Lung (tissue), 12 donors: ENCODE results near the gene SPRR4. TPM values are rescaled to one million over a fixed set of nuclear protein-coding genes. Genes with fewer than 3 reads are reported as not detected.

Experiments
- ATAC-seq: fragments of 200-7000 bp; cut with Tn5 transposase; one replicate; pipeline ENCODE4 v1.9.1; 2020; ENCODE audit warnings: moderate number of reproducible peaks; ENCODE audit not compliant: insufficient read depth, low FRiP score
- DNase-seq, 3 donors: peaks; one replicate each; pipeline ENCODE4 v3.0.0-alpha.2; 2013 to 2017
- H3K27ac ChIP-seq, 2 donors: one replicate each; pipeline ENCODE4 v1.5.1; 2013; ENCODE audit warnings: mild to moderate bottlenecking in 2 of 2, moderate library complexity in 2 of 2, control low read depth in 1 of 2, inconsistent platforms in 1 of 2, low read depth in 1 of 2, low read length in 1 of 2
- H3K27me3 ChIP-seq, 3 donors: one replicate each; pipeline ENCODE4 v1.5.1; 2013; ENCODE audit warnings: low read length in 2 of 3; ENCODE audit not compliant: control insufficient read depth in 3 of 3, insufficient read depth in 3 of 3
- H3K36me3 ChIP-seq, 4 donors: one replicate each; pipeline ENCODE4 v1.5.1; 2013; ENCODE audit warnings: low read length in 4 of 4, mild to moderate bottlenecking in 1 of 4, moderate library complexity in 1 of 4; ENCODE audit not compliant: control insufficient read depth in 4 of 4, insufficient read depth in 4 of 4
- H3K4me1 ChIP-seq, 5 donors: one replicate each; pipeline ENCODE4 v1.5.1; 2013; ENCODE audit warnings: low read length in 5 of 5, mild to moderate bottlenecking in 2 of 5, moderate library complexity in 1 of 5; ENCODE audit not compliant: control insufficient read depth in 5 of 5, insufficient read depth in 5 of 5
- H3K4me3 ChIP-seq: one replicate; pipeline ENCODE4 v1.5.1; 2013; ENCODE audit warnings: mild to moderate bottlenecking, control low read depth, moderate library complexity
- H3K9ac ChIP-seq, 2 donors: one replicate each; pipeline ENCODE4 v1.5.1; 2013; ENCODE audit warnings: low read length in 2 of 2, control low read depth in 1 of 2; ENCODE audit not compliant: insufficient read depth in 1 of 2
- H3K9me3 ChIP-seq, 4 donors: one replicate each; pipeline ENCODE4 v1.5.1; 2013; ENCODE audit warnings: low read length in 3 of 4, mild to moderate bottlenecking in 1 of 4, moderate library complexity in 1 of 4; ENCODE audit not compliant: control insufficient read depth in 4 of 4, insufficient read depth in 3 of 4
- WGBS, 2 donors: extraction: QIAGEN DNeasy Blood & Tissue Kit; methylation state at CpG; one replicate each; pipeline ENCODE4 v1.1.7; 2013; 5-methylcytosine and 5-hydroxymethylcytosine counted together
- polyA plus RNA-seq, 2 donors: library from polyadenylated mRNA; stranded (reverse); fragments of 200-250 nt; gene quantifications; one replicate each; pipeline ENCODE4 v1.2.1, GENCODE V29; 2013
- total RNA-seq, 2 donors: library from RNA; depleted of rRNA in 1 of 2; stranded (reverse); fragments of >200 nt in 1 of 2; gene quantifications; one replicate each; pipeline ENCODE4 v1.2.1, GENCODE V29; 2014 to 2021
- TF ChIP-seq, protein P1 (sequence below): IDR thresholded peaks from 2 replicates; pipeline ENCODE4 v1.5.1; 2012; ENCODE audit warnings: mild to moderate bottlenecking; ENCODE audit errors: control extremely low read depth, extremely low read depth
- donor health status: control.
- donor health status: control.
- donor health status: Bipolar disorder and iron deficiency.
- donor health status: healthy.
- donor health status: DM: yes; HTN: yes; CAD: no.

The SPRR4 gene
- total and polyA plus RNA-seq, 4 donors, result not detected

GRCh38 chr1:152960452-152961044 lies 9.9 kb upstream of the SPRR4 start:
- TF ChIP-seq, protein P1, sequence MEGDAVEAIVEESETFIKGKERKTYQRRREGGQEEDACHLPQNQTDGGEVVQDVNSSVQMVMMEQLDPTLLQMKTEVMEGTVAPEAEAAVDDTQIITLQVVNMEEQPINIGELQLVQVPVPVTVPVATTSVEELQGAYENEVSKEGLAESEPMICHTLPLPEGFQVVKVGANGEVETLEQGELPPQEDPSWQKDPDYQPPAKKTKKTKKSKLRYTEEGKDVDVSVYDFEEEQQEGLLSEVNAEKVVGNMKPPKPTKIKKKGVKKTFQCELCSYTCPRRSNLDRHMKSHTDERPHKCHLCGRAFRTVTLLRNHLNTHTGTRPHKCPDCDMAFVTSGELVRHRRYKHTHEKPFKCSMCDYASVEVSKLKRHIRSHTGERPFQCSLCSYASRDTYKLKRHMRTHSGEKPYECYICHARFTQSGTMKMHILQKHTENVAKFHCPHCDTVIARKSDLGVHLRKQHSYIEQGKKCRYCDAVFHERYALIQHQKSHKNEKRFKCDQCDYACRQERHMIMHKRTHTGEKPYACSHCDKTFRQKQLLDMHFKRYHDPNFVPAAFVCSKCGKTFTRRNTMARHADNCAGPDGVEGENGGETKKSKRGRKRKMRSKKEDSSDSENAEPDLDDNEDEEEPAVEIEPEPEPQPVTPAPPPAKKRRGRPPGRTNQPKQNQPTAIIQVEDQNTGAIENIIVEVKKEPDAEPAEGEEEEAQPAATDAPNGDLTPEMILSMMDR, result no peak
- no peak for ATAC-seq

GRCh38 chr1:152961226-152961891 lies 9.1 kb upstream of the SPRR4 start:
- ATAC-seq (no peak), DNase-seq (no peak)
- Histone ChIP-seq H3K4me3 (no peak overlapping the region), H3K9me3 (no peaks in the 10 kb centered on the region), H3K4me1 (no peaks in the 10 kb centered on the region), H3K36me3 (no peaks in the 10 kb centered on the region), H3K27ac (no peak overlapping the region), H3K27me3 (peaks cover 0 to 3% (median 0%) of the 10 kb centered on the region in 3 donors), H3K9ac (no peak overlapping the region)
- TF ChIP-seq, protein P1, result no peak
- 82 to 85% methylated on average over 7 of the region's 7 CpGs for WGBS, 2 donors

More at GRCh38 chr1:152960452-152961044, 9.9 kb upstream of the SPRR4 start:
- H3K4me1 ChIP-seq, result no peaks in the 10 kb centered on the region
- no peak overlapping the region for H3K4me3 ChIP-seq
- H3K27me3 ChIP-seq, result peaks cover 0 to 3% (median 0%) of the 10 kb centered on the region in 3 donors
- 60 to 66% methylated on average over 10 of the region's 10 CpGs for WGBS, 2 donors
- DNase-seq, result no peak
- H3K36me3 ChIP-seq, result no peaks in the 10 kb centered on the region
- H3K27ac ChIP-seq, result no peak overlapping the region
- H3K9me3 ChIP-seq, result no peaks in the 10 kb centered on the region
- no peak overlapping the region for H3K9ac ChIP-seq

DNA sequence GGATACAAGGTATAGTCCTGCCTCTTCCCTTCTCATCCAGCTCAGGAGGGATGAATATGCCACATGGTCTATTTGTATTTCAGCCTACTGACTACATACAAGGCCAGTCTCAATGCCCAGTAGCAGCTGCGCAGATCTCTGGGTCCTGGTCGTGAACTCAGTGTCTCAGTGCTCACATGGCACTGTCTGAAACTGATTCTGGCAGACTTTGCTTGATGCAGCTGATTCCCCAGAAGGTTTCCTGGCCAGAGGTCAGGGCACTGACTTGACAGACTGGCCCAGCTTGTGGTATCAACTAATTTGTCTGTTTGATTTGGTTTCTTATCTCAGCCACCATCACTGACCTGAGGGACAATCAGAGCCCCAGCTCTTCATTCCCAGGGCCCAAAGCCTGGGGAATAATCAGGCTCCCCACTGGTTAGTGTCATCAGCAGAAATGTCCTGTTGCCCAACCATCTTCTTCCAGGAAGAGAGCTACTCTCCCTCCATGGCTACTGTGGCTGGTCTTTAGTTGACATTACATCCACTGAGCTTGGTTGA lies 7.5 kb upstream of the SPRR4 start:
- no peak for DNase-seq

More for the DNA sequence above, 7.5 kb upstream of the SPRR4 start:
- TF ChIP-seq, protein P1, result no peak
- Histone ChIP-seq H3K27me3 (peaks cover 0 to 3% (median 0%) of the 10 kb centered on the region in 3 donors), H3K4me3 (no peak overlapping the region), H3K4me1 (no peaks in the 10 kb centered on the region), H3K9me3 (no peaks in the 10 kb centered on the region), H3K27ac (no peak overlapping the region), H3K36me3 (no peaks in the 10 kb centered on the region), H3K9ac (no peak overlapping the region)
- 73 to 90% methylated on average over 2 of the region's 2 CpGs for WGBS, 2 donors
- no peak for ATAC-seq
